ENCODE data around the gene ARAP2.

The ARAP2 gene, protein sequence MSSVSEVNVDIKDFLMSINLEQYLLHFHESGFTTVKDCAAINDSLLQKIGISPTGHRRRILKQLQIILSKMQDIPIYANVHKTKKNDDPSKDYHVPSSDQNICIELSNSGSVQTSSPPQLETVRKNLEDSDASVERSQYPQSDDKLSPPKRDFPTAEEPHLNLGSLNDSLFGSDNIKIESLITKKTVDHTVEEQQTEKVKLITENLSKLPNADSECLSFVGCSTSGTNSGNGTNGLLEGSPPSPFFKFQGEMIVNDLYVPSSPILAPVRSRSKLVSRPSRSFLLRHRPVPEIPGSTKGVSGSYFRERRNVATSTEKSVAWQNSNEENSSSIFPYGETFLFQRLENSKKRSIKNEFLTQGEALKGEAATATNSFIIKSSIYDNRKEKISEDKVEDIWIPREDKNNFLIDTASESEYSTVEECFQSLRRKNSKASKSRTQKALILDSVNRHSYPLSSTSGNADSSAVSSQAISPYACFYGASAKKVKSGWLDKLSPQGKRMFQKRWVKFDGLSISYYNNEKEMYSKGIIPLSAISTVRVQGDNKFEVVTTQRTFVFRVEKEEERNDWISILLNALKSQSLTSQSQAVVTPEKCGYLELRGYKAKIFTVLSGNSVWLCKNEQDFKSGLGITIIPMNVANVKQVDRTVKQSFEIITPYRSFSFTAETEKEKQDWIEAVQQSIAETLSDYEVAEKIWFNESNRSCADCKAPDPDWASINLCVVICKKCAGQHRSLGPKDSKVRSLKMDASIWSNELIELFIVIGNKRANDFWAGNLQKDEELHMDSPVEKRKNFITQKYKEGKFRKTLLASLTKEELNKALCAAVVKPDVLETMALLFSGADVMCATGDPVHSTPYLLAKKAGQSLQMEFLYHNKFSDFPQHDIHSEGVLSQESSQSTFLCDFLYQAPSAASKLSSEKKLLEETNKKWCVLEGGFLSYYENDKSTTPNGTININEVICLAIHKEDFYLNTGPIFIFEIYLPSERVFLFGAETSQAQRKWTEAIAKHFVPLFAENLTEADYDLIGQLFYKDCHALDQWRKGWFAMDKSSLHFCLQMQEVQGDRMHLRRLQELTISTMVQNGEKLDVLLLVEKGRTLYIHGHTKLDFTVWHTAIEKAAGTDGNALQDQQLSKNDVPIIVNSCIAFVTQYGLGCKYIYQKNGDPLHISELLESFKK (N-terminal part only)

GRCh38 chr4:36244257-36245082 is at the start of gene ARAP2:
Gene ARAP2, minus strand, starts transcription at chr4:36244514. Its CDS starts 15,028 bp downstream, at chr4:36229486.
- DNase-seq (ENCODE audit: low spot score) = no peak

- no peak for DNase-seq (ENCODE audit: low spot score)
Observed at GRCh38 chr4:36292556-36293188, 48.4 kb upstream of the ARAP2 start.

DNA sequence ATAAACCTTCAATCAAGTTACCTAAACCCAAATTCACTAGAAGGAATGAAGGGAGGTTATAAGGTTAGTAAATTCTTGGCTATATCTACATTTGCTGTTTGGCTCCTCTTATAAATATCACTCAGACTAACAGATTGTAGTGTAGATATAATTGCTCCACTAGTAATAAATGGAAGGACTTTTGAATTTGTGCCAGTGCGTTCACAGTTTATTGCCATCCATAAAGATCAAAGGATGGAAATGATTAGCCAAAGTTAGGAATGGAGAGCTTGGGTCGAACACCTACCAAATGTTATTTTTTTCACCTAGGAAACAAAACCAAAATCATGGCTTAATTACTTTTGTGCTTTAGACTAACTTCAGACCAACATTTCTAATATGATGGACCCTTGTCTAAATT is 46.3 kb upstream of the ARAP2 start:
- DNase-seq (ENCODE audit: low spot score) = no peak

GRCh38 chr4:36288731-36289426 is 44.6 kb upstream of the ARAP2 start:
- no peak for DNase-seq (ENCODE audit: low spot score)

DNA sequence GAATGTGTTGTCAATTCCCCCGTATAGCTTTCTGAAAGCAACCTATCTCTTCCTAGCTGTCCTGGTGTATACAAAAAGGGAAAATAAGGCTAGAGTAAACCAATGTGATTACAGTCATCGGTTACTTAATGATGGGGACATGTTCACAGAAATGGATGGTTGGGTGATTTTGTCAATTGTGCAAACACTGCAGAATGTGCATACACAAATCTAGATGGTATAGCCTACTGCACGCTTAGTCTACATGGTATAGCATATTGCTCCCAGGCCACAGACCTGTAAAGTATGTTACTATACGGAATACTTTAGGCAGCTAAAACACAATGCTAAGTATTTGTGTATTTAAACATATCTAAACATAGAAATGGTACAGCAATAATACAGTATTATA is 42.2 kb upstream of the ARAP2 start:
- DNase-seq (ENCODE audit: low spot score) = no peak

DNA sequence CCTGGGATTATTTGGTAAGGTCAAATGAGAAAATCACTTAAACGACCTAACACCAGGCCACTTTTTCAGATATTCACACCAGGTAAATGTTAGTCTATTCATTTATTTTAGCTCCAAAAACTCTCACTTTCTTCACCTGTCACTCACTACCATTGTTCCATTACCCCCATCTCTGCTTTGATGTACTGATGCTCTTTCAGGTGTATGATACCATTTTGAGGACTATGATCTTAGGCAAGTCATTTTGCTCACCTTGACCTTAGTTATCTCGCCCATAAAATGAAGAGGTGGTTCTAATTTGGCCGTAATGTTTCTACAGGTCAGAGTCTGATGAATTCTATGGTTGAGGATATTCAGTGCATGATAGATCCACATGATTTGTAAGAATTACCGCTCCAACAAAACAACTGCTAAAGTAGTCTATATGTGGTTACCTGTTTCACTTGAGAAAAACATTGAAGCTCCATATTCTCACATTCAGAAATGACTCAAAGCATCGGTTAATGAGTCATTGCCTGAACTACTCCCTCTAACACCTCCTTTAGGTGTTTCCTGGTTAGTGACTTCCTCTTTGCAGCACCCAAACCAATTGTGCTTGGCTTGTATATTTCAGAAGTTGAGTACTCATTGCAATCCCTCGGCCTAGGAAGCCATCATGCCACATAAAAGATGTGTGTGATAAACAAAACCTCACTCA is 41.6 kb upstream of the ARAP2 start:
- no peak for DNase-seq (ENCODE audit: low spot score)

DNA sequence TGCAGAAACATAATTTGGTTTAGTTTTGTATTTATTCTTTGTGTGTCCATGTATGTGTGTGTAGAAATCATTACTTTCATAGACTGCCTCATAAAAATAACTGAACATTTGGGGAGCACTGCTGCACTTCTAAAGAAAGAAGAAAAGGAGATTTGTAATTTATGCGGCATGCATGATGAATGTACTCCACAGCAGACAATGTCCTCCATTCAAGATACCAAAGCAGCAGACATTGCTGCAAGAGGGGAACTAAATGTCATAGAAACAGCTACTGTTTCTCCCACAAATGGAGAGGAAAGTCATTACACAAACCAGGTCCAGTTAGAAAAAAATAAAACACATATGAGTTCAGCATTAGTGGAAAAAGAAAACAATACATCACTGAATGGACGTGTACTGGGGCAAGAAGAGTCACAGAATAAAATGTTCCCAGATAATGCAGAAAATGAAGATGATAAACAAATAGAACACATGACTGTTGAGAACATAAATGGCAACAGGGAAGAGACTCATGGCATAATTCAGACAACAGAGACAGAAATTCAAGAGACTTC is 39.7 kb upstream of the ARAP2 start:
- no peak for DNase-seq (ENCODE audit: low spot score)

DNA sequence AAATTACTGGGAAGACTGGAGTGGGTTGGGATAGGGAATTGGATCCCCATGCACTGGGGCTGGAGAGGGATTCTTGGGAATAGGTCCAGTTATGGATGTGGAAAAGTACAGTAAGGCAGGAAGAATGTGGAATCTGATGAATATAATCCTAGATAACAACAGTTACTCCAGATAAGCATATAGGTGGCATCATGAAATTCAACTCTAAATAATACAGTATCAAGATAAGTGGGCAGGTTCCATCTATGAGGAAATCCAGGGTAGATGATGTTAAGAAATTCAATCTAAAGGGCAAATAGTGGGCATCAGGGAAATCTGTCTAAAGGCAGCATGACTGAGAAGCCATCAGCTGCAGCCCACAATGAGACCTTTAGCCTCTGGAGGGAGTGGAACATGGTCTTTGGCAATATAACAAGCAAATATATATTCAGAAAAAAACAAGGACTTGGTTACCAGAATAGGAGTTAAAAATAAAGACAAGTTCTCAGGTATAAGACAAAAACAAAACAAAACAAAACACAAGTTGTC is 38.3 kb upstream of the ARAP2 start:
- no peak for DNase-seq (ENCODE audit: low spot score)

DNA sequence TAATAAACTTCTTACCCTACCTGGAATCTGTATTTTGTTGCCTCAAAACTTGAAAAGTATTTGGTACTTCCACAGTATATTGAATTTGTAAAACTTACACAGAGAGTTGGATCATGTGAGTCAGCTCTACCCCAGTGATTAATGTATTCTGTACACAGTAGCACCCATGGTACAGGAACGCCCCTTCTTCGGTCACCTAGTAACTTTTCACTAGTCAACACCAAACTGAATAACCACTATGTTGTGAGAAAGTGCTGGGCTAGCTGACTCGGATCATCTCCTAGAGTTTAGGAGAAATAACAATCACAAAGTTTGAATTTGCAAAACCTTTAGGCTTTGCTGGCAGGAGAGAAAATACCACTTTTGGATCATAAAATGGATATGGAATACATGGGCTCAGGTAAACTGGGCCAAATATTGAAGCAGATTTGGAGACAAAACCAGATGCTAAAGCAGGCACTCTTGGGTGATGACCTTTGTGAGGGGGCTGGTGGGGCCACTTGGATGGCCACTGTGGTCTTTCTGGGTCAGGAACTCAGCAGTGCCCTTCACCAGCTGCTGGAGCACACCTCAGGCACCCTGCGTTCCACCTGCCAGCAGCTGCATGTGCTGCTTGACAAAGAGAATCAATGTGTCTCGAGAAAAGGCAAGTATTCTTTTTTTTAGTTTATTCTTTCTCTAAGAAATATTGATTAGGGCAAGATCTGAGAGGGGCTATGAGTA is 37.2 kb upstream of the ARAP2 start, which contains the start of gene DTHD1:
Gene DTHD1 (plus strand): TSS at position 233 of the 723 bp plus-strand sequence. CDS start 143 bp downstream, at position 376.
- DNase-seq (ENCODE audit: low spot score) = no peak

DNA sequence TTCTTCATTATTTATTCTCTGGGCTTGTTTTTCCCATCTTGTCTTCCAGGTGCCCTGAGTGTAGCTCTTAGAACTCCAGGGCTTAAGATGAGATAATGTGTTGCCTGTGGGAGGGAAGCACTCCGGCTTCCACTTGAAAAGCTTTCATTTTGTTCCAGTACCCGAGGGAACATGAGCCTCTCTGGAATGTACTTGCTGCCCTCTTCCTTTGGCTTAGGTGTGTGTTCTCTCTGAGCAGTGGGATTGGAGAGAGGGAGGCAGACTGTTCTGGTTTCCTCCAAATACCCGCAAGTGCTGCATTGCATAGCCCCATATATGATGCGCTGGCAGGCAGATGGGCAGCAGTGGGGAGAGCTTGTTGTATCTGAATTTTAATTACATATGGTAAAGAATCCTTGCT is 36.2 kb upstream of the ARAP2 start:
- DNase-seq (ENCODE audit: low spot score) = no peak

GRCh38 chr4:36278789-36279188 is 34.5 kb upstream of the ARAP2 start:
- no peak for DNase-seq (ENCODE audit: low spot score)

GRCh38 chr4:36277533-36277932 is 33.2 kb upstream of the ARAP2 start:
- DNase-seq (ENCODE audit: low spot score) = no peak

- no peak for DNase-seq (ENCODE audit: low spot score)
Observed at GRCh38 chr4:36274158-36274557, 29.8 kb upstream of the ARAP2 start.

DNA sequence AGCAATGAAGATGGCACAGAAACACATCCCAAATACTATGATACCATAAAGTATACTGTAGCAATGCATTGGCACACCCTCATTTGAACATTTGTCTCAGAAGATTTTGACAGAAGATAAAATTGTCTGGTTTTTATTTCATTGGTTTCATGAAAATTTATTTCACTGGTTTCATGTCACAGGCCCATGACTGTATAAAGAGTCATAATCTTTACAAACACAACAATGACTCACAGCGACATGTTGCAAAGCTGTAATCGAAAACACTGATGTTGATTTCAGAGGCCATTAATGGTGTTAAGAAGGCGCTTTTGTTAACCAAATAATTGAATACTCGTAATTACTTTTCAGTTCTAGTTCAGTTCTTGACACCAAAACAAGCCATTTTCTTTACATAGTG is 29.0 kb upstream of the ARAP2 start:
- DNase-seq (ENCODE audit: low spot score) = no peak

GRCh38 chr4:36269533-36270173 is 25.3 kb upstream of the ARAP2 start:
- no peak for DNase-seq (ENCODE audit: low spot score)

DNA sequence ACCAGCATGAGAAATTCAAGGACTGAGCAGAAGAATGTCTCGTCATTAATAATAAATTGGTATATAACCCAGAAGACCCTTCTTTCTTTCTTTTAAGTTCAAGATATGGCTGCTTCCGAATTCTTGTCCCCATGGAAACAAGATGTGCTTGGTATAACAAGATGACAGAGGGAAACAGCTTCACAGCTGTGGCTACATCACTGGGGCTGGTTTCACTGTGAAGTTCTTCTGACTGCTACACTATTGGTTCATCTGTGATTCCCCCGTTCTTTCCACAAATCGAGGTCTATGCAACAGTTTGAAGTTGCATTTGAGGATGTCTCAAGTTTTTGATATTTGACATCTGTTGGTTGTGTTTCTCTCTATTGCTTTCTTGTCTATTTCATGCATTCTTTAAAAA is 24.8 kb upstream of the ARAP2 start:
- DNase-seq (ENCODE audit: low spot score) = no peak

- no peak for DNase-seq (ENCODE audit: low spot score)
Observed at GRCh38 chr4:36267486-36268268, 23.4 kb upstream of the ARAP2 start.

All from hematopoietic multipotent progenitor cell treated with erythropoietin and hydrocortisone succinate and interleukin-3 and kit ligand, for 17 days (in vitro differentiated cells).